Adipocyte (in vitro differentiated cells): ENCODE measurements around the gene UACA.
A peak's percentile ranks its signal among the peaks of the same experiment; 100 is the strongest.

Experiments used
- DNase-seq: peaks from one replicate; pipeline ENCODE4 v3.0.0-alpha.2; 2015; ENCODE audit warnings: low read depth
- H3K27me3 ChIP-seq: replicated peaks from 2 replicates; pipeline ENCODE4 v1.7.0; 2013; ENCODE audit warnings: mild to moderate bottlenecking, low read length, moderate library complexity; ENCODE audit not compliant: control insufficient read depth, insufficient read depth
- H3K36me3 ChIP-seq: 2 replicates; pipeline ENCODE4 v1.7.0; 2013; ENCODE audit warnings: low read length, mild to moderate bottlenecking, moderate library complexity; ENCODE audit not compliant: control insufficient read depth, insufficient read depth, severe bottlenecking
- H3K4me1 ChIP-seq: 2 replicates; pipeline ENCODE4 v1.7.0; 2013; ENCODE audit warnings: mild to moderate bottlenecking, low read length, moderate library complexity; ENCODE audit not compliant: control insufficient read depth, insufficient read depth
- H3K4me3 ChIP-seq: 2 replicates; pipeline ENCODE4 v1.7.0; 2013; ENCODE audit warnings: mild to moderate bottlenecking, low read length, moderate library complexity
- H3K9ac ChIP-seq: 2 replicates; pipeline ENCODE4 v1.7.0; 2013; ENCODE audit warnings: mild to moderate bottlenecking, low read length, moderate library complexity
- H3K9me3 ChIP-seq: 2 replicates; pipeline ENCODE4 v1.7.0; 2013; ENCODE audit warnings: mild to moderate bottlenecking, low read length, moderate library complexity; ENCODE audit not compliant: control insufficient read depth

The UACA gene

DNA sequence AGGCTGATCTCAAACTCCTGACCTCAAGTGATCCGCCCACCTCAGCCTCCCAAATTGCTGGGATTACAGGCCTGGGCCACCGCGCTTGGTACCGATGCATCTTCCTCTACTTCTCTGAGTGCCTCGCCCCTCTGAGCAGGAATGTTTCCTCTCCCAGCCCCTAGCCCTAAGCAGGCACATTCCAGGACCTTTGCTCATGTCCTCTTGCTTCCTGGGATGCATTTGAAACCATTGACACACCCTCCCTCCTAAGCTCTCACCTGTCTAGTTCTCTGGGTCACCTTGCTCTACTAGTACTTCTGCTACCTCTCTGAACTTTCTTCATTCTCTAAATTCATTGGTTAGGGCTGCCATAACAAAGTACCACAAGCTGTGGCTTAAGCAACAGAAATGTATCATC, 17.9 kb upstream of the UACA start:
- Histone ChIP-seq H3K9ac (no peak overlapping the region), H3K36me3 (no peaks in the 10 kb centered on the region), H3K4me1 (peaks cover 12% of the 10 kb centered on the region), H3K4me3 (no peak overlapping the region), H3K27me3 (no peaks in the 10 kb centered on the region), H3K9me3 (no peaks in the 10 kb centered on the region)
- no peak for DNase-seq

DNA sequence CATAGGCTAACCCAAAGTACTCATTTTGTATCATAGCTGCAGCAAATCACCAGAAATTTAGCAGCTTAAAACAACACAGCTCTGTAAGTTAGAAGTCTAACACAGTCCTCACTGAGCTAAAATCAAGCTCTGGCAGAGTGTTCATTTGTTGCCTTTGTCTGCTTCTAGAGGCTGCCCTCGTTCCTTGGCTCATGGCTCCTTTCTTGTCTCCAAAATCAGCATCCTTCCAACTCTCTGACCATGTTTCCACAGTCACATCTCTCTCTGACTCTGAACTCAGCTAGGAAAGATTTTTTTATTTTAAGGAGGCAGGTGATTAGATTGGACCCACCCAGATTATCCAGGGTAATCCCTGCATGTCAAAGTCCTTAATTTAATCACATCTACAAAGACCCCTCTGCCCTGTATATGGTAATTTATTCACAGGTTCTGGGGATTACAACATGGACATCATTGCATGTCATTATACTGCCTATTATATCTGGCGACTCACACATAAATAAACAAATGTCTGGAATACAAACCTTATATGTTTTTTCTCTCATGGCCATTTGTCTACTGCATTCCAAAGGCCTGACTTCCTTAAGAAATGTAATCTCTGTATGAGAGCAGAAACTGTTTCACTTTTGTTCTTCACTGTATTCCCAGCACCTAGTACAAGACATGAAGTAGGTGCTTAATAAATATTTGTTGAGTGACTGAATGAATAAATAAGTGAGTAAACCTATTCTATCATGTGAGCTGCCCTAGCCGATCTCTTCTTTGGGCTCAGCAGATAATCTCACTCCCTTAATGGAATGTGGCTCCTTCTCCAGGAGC, 15.1 kb upstream of the UACA start:
- peak overlapping the region; percentile 47 for H3K9ac ChIP-seq
- peak; percentile 85 for DNase-seq
- no peaks in the 10 kb centered on the region for H3K9me3 ChIP-seq
- no peaks in the 10 kb centered on the region for H3K36me3 ChIP-seq
- H3K4me1 ChIP-seq: peaks cover 25% of the 10 kb centered on the region
- no peak overlapping the region for H3K4me3 ChIP-seq
- H3K27me3 ChIP-seq: no peaks in the 10 kb centered on the region

DNA sequence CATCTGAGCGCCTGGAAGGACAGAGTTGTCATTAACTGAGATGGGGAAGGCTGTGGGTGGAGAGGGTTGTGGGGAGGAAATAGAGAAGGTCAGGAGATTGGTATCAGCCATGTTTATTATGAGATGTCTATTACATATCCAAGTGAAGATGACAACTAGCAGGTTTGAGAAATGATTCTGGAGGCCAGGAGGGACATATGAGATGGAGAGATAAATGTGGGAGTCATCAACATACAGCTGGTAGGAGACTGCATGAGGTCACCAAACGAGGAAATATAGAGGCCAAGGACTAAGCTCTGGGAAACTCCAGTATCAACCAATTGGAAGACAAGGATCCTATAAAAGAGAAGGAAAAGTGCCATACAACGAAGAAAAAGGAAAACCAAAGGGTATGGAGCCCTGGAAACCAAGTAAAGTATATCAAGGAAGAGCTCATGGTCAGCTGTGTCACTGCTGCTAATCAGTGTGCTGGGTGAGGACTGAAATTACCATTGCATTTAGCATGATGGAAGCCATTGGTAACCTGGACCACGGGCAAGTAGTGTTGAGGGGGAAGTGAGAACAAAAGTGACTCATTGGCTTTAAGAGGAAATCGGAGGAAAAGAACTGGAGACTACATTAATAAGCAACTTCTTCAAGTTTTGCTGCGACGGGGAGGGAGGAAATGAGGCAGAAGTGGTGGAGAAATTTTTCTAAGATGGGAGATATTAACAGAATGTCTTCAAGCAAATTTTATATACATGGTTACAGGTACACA, 14.0 kb upstream of the UACA start:
- H3K4me3 ChIP-seq: no peak overlapping the region
- peaks cover 25% of the 10 kb centered on the region for H3K4me1 ChIP-seq
- DNase-seq: no peak

DNA sequence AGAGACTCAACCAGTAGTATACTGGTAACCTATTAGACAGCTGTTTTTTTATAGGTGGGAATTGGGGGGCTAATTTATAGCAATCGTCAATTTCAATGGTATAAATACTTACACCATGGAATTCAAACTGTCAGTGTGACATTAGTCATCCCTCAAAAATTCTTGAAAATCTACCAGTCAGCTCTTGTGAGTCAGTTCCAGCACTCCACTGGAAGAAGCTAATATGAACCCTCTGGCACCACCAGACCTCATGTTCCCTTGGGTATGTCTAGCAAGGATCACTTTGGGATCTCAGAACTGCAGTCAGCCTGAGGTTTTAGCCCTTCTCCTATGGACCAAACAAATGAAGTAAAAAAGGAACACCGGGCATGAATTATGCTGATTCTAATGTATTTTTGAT, 11.8 kb upstream of the UACA start:
- Histone ChIP-seq H3K4me1 (peaks cover 25% of the 10 kb centered on the region), H3K27me3 (no peaks in the 10 kb centered on the region), H3K9me3 (no peaks in the 10 kb centered on the region), H3K36me3 (no peaks in the 10 kb centered on the region), H3K4me3 (peak overlapping the region; percentile 35), H3K9ac (peak overlapping the region; percentile 50)
- DNase-seq: peak; percentile 77

More for the DNA sequence above, 14.0 kb upstream of the UACA start:
- no peaks in the 10 kb centered on the region for H3K36me3 ChIP-seq
- H3K9ac ChIP-seq: no peak overlapping the region
- H3K9me3 ChIP-seq: no peaks in the 10 kb centered on the region
- no peaks in the 10 kb centered on the region for H3K27me3 ChIP-seq

DNA sequence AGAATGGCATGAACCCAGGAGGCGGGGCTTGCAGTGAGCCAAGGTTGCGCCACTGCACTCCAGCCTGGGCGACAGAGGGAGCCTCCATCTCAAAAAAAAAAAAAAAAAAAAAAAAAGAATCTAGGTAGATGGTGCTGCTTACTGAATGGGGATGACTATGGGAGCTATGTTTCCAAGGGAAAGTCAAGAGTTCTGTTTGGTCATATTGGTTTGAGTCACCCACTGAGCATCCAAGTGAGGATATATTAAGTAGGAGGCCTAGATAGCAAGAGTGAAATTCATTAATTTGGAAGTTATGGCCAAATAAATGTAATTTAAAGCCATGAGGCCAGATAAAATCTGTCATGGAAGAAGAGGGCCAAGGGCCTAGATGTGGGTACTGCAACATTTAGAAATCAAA, 9.0 kb upstream of the UACA start:
- no peak overlapping the region for H3K4me3 ChIP-seq
- H3K9ac ChIP-seq: no peak overlapping the region
- H3K9me3 ChIP-seq: no peaks in the 10 kb centered on the region
- peaks cover 26% of the 10 kb centered on the region for H3K4me1 ChIP-seq
- DNase-seq: no peak
- no peaks in the 10 kb centered on the region for H3K36me3 ChIP-seq
- H3K27me3 ChIP-seq: no peaks in the 10 kb centered on the region

DNA sequence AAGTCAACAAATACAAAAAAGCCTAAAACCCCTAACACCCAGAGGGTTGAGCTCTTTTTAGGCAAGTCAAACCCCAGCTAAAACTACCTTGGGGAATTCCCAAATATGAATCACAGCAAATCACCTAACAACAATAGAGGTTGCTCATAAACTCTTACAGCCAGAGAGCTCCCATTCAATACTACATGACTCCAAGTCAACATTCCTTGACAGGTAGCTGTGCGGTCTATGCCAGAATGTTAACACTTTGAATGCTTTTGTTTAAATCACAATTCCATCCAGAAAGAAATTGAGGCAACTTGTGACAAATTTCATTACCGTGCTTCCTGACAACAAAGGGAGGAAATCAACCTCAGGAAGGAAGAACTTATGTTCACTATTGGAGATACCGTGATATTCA, 7.5 kb upstream of the UACA start:
- Histone ChIP-seq H3K27me3 (no peaks in the 10 kb centered on the region), H3K36me3 (no peaks in the 10 kb centered on the region), H3K9me3 (no peaks in the 10 kb centered on the region), H3K9ac (no peak overlapping the region), H3K4me3 (no peak overlapping the region), H3K4me1 (peaks cover 34% of the 10 kb centered on the region)
- no peak for DNase-seq

DNA sequence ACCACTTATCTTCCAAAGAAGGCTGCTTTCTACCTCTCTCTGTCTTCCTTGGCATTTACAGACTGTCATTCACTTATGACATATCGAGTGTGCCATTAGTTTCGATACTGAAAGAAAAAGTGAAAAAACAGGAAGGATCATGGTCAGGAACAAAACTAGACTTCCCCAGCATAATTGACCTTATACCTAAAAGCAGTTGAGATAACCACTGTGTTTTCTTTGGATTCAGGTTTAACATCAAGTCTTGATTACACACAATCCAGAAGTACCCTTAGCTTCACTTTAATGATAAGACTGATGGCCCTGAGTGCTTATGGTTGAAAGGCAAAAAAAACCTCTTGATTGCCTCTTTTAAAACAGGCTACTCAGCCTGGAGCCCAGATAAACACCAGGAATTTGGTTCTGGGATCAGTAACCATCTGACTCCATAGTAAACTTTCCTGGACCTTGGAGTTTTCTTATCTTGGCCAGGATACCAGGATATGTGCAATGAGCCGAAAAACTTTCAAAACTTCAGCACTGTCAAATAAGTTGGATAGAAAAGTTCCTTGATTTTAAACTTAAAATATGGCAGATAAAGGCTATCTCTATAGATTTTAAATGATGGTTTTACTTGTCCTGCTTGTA, 5.0 kb upstream of the UACA start:
- DNase-seq: no peak
- Histone ChIP-seq H3K4me3 (no peak overlapping the region), H3K9ac (no peak overlapping the region), H3K36me3 (no peaks in the 10 kb centered on the region), H3K4me1 (peaks cover 43% of the 10 kb centered on the region), H3K9me3 (no peaks in the 10 kb centered on the region), H3K27me3 (no peaks in the 10 kb centered on the region)

DNA sequence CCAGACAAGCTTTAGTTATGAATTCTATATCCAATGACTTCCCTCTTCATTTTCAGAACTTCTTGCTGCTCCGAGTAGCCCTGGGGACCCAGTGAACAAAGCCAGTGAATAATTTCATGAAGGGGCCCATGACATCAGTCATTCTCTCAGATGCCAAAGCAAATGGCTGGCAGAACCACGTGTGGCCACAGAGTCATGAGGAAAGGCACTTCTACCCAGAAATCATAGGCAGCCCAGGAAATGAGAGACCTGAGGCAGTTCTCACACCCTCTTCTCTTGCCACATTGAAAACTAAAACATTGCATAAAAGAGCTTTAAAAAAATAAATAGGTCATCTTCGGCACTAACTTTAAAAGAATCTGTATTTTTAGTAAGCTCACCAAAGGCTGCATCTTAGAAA, 4.3 kb upstream of the UACA start:
- no peaks in the 10 kb centered on the region for H3K36me3 ChIP-seq
- no peak overlapping the region for H3K9ac ChIP-seq
- H3K4me1 ChIP-seq: peaks cover 43% of the 10 kb centered on the region
- H3K27me3 ChIP-seq: no peaks in the 10 kb centered on the region
- no peak overlapping the region for H3K4me3 ChIP-seq
- H3K9me3 ChIP-seq: no peaks in the 10 kb centered on the region
- no peak for DNase-seq

DNA sequence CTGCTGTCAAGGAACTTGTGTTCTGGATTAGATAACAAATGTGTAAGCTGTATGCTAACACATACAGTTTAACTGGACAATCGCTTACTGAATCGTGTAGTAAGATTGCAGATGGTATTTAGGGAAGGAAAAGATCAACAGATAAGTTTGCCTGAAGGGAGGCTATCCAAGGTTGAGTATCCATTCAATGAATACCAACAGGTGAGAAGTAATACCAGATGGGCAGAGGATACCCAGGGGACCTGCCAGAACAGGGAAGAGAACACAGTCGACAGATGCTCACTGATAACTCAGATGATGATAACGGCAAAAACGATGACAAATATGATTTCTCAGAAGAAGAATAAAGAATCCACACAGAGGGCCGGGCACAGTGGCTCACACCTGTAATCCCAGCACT, 3.2 kb upstream of the UACA start:
- Histone ChIP-seq H3K36me3 (no peaks in the 10 kb centered on the region), H3K9me3 (no peaks in the 10 kb centered on the region), H3K27me3 (no peaks in the 10 kb centered on the region), H3K4me3 (no peak overlapping the region), H3K9ac (peak overlapping the region; percentile 8), H3K4me1 (peaks cover 48% of the 10 kb centered on the region)
- DNase-seq: no peak

DNA sequence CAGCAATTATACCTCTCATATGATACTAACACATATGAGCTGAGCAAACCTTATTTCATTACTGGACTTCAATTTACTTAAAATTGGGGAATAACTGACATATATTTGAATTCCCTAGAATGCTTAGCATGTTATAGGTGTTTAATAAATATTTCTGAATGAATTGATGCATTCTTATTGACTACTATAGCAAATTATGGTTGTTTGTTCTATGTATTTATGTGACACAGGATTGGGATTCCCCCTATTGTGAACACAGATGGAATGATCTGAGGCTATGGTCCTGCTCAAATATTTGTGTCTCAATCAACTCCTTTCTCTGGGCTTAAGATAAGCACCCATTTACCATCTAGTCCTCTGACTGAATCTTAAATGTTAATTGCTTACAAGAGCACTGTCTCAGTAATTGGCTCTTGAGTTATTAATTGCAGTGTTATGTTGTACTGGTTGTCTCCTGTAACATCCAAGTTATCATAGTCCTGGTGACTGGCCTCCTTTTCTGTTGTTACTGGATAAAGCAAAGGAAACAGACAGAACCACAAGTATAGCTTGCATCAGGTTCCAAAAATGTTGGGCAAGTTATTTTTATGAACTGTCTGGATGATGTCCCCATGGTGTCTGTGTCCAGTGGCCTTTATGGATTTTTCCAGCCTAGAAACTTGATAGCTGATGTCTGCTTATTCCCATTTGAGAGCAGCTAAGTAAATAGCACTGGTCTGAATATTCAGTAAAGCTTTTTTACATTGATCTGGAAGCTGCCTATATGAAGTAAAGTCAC, 2.3 kb upstream of the UACA start:
- peak; percentile 71 for DNase-seq
- Histone ChIP-seq H3K27me3 (no peaks in the 10 kb centered on the region), H3K4me1 (peaks cover 57% of the 10 kb centered on the region), H3K9me3 (no peaks in the 10 kb centered on the region), H3K9ac (no peak overlapping the region), H3K4me3 (peak overlapping the region; percentile 9), H3K36me3 (no peaks in the 10 kb centered on the region)
